ENCODE results near the gene ADAMTSL3. TPM values are rescaled to one million over a fixed set of nuclear protein-coding genes. Genes with fewer than 3 reads are reported as not detected.

Gene ADAMTSL3
- total and polyA plus RNA-seq, 2 of the 8 experiments (the other 6 are each of a cell fraction or from before 2014, with no cell fraction given) = 0.35 to 1.4 TPM

- no peak for DNase-seq (ENCODE audit: low read depth in 1 of 2, low spot score in 2 of 2)
- Histone ChIP-seq H2AFZ (ENCODE audit: low read length) (no peak overlapping the region), H3K14ac (ENCODE audit: insufficient read length) (no peak overlapping the region), H3K27me3 (replicated peaks in 1 of 4; ENCODE audit: control insufficient read depth in 3 of 4, extremely low read depth in 1 of 4, insufficient read depth in 3 of 4, low read length in 3 of 4) (no peaks in the 10 kb centered on the region), H3K27ac (ENCODE audit: low read depth, low read length) (no peak overlapping the region), H3K23ac (ENCODE audit: insufficient read length) (no peak overlapping the region), H3K9ac (replicated peaks in 1 of 4; ENCODE audit: extremely low read depth in 1 of 4, low read depth in 3 of 4, low read length in 3 of 4) (no peak overlapping the region), H3K4me1 (replicated peaks in 1 of 4; ENCODE audit: control insufficient read depth in 3 of 4, insufficient read depth in 4 of 4, low read length in 3 of 4) (no peaks in the 10 kb centered on the region), H2AK5ac (ENCODE audit: low read depth, low read length) (no peak overlapping the region), H2BK5ac (ENCODE audit: low read depth, low read length) (no peak overlapping the region), H2BK120ac (replicated peaks; ENCODE audit: low read depth, low read length) (no peak overlapping the region), H3K4me2 (ENCODE audit: insufficient read depth in 1 of 2, low read depth in 2 of 2, low read length in 2 of 2) (no peak overlapping the region), H4K20me1 (replicated peaks in 1 of 2; ENCODE audit: control insufficient read depth in 1 of 2, insufficient read depth in 2 of 2, low read length in 2 of 2) (no peaks in the 10 kb centered on the region), H3K36me3 (ENCODE audit: control insufficient read depth in 2 of 4, insufficient read depth in 4 of 4, low read length in 3 of 4) (no peaks in the 10 kb centered on the region), H3K79me1 (ENCODE audit: low read depth, low read length) (no peaks in the 10 kb centered on the region), H3K56ac (replicated peaks; ENCODE audit: insufficient read length, low read depth, low read length) (no peak overlapping the region), H3K79me2 (ENCODE audit: control insufficient read depth in 1 of 2, insufficient read depth in 2 of 2, low read length in 2 of 2) (no peaks in the 10 kb centered on the region), H3K18ac (ENCODE audit: extremely low read depth, low read length) (no peak overlapping the region), H3K4me3 (ENCODE audit: extremely low read depth in 1 of 4, insufficient read depth in 2 of 4, low read depth in 3 of 4, low read length in 4 of 4) (no peak overlapping the region), H2BK20ac (ENCODE audit: low read length) (no peak overlapping the region), H2BK12ac (ENCODE audit: low read depth, low read length) (no peak overlapping the region), H3K9me3 (ENCODE audit: insufficient read depth in 2 of 2, low read depth in 1 of 2, low read length in 1 of 2) (no peaks in the 10 kb centered on the region), H4K5ac (ENCODE audit: insufficient read length, low read depth, low read length) (no peak overlapping the region), H2BK15ac (ENCODE audit: low read length) (no peak overlapping the region), H3K4ac (replicated peaks; ENCODE audit: insufficient read length, low read depth, low read length) (no peak overlapping the region), H3K23me2 (ENCODE audit: low read depth, low read length) (no peaks in the 10 kb centered on the region), H4K91ac (replicated peaks; ENCODE audit: insufficient read length, low read length) (no peak overlapping the region), H4K8ac (ENCODE audit: extremely low read depth, insufficient read depth, low read length) (no peak overlapping the region)
- WGBS, 2 experiments (ENCODE audit: extremely low coverage in 1 of 2, insufficient coverage in 1 of 2, insufficient read length in 1 of 2, insufficient replicate concordance in 2 of 2, low coverage in 1 of 2, low lambda C conversion rate in 2 of 2, missing lambda C conversion rate in 1 of 2) = 90% methylated on average over 4 of the region's 4 CpGs; no CpG with 5 or more reads in 1 of the 2 experiments
- FAIRE-seq = no peak
- ChIA-PET CTCF (ENCODE audit: partially characterized antibody) (no interaction called here), POLR2A (ENCODE audit: partially characterized antibody) (no interaction called here)
- no peak for TF ChIP-seq KDM1A (IDR thresholded peaks at IDR 0.05; ENCODE audit: borderline replicate concordance, low read length)
- no peak for TF ChIP-seq ASH2L (IDR thresholded peaks at IDR 0.05; ENCODE audit: low read length)
- TF ChIP-seq TBP (IDR thresholded peaks at IDR 0.05; ENCODE audit: low read depth, low read length) = no peak
- TF ChIP-seq SIX5 (IDR thresholded peaks at IDR 0.05; ENCODE audit: low read depth, low read length) = no peak
- TF ChIP-seq SIRT6 (IDR thresholded peaks at IDR 0.05; ENCODE audit: low read length) = no peak
- no peak for TF ChIP-seq SAP30 (IDR thresholded peaks at IDR 0.05; ENCODE audit: insufficient read depth, insufficient replicate concordance, low read length)
- TF ChIP-seq RFX5 (IDR thresholded peaks at IDR 0.05; ENCODE audit: borderline replicate concordance, low read depth, low read length) = no peak
- TF ChIP-seq BCL11A (IDR thresholded peaks at IDR 0.05; ENCODE audit: low read depth in 2 of 2, low read length in 2 of 2) = no peak
- no peak for TF ChIP-seq RBBP5 (IDR thresholded peaks at IDR 0.05; ENCODE audit: borderline replicate concordance, low read depth, low read length)
- no peak for TF ChIP-seq BACH1 (IDR thresholded peaks at IDR 0.05; ENCODE audit: low read length)
- TF ChIP-seq SUZ12 (IDR thresholded peaks at IDR 0.05; ENCODE audit: low read length) = no peak
- TF ChIP-seq MAFK (IDR thresholded peaks at IDR 0.05; ENCODE audit: low read depth, low read length) = no peak
- TF ChIP-seq EP300 (IDR thresholded peaks at IDR 0.05; ENCODE audit: borderline replicate concordance in 1 of 2, low read depth in 2 of 2, low read length in 2 of 2) = no peak
- no peak for TF ChIP-seq GABPA (IDR thresholded peaks at IDR 0.05; ENCODE audit: borderline replicate concordance, insufficient read depth, low read length)
- no peak for TF ChIP-seq PHF8 (conservative IDR thresholded peaks at IDR 0.05; ENCODE audit: low read depth, low read length)
These were observed 286.2 kb downstream of the ADAMTSL3 start for GRCh38 chr15:83940136-83940535.
